Measurements from ENCODE around the gene TMEM167B. TPM values are rescaled to one million over a fixed set of nuclear protein-coding genes. Genes with fewer than 3 reads are reported as not detected.

Gene TMEM167B
- total RNA-seq, 1 experiment from 2014 or later: 15.6 TPM

DNA sequence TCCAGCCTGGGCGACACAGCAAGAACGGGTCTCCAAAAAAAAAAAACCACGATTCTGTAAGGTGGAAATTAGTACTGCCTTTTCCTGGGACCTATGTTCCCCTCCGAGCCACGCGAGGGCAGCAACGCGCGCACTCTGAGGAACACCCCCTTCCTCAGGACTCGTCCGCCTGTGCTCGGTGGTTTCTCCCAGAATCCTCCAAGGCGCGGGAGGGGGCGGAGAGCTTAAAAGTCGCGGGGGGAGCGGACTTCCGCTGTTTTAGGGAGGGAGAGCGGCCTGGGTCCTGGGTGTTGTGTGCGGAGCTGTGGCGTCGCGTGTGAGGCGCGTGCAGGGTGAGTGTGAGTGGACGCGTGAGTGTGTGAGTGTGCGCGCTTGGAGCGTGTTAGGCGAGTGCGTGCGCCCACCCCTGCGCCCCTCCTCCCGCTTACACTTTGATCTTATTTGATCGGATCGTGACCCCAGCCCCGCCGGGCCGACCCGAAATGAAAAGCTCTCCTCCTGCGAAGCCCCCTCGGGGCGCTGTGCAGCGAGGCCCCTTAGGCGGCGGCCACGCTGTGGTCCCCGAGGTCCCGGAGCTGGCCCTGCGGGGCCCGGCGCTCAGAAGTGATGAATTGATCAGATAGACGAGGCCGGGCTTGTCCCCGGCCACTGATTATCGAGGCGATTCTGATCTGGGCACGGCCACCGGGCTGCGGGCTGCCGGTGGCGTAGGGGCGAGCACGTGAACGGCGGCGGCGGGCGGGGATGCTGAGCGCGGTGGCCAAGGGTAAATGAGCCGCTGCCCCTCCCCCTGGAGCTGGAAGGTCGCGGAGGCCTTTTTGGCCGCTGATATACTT lies 9.6 kb downstream of the TMEM167B start (continued):
- TF ChIP-seq USF2 (CRISPR knock-in tag; IDR thresholded peaks at IDR 0.05): no peak
- no peak for TF ChIP-seq ATF2 (CRISPR knock-in tag; IDR thresholded peaks at IDR 0.05; ENCODE audit: borderline replicate concordance, low read depth)
- no peak for TF ChIP-seq ATF6 (CRISPR knock-in tag; IDR thresholded peaks at IDR 0.05)
- peak; percentile 95 for TF ChIP-seq ETV6 (CRISPR knock-in tag; IDR thresholded peaks at IDR 0.05)
- peak; percentile 89 for TF ChIP-seq NFATC4 (CRISPR knock-in tag; IDR thresholded peaks at IDR 0.05)
- peak; percentile 85 for TF ChIP-seq ESRRA (CRISPR knock-in tag; IDR thresholded peaks at IDR 0.05; ENCODE audit: borderline replicate concordance)
- no peak for TF ChIP-seq ATF3 (CRISPR knock-in tag; conservative IDR thresholded peaks at IDR 0.05)
- TF ChIP-seq ZNF317 (CRISPR knock-in tag; IDR thresholded peaks at IDR 0.05; ENCODE audit: borderline replicate concordance, low read depth): no peak
- peak; percentile 90 for TF ChIP-seq ZNF671 (CRISPR knock-in tag; IDR thresholded peaks at IDR 0.05)
- no peak; the same call in none of the 2 replicates for TF ChIP-seq CREB1 (CRISPR knock-in tag; IDR thresholded peaks at IDR 0.05)
- 0 out of 2 replicates have a peak, but pooled peaks have one; percentile 12 for TF ChIP-seq OVOL2 (CRISPR knock-in tag; IDR thresholded peaks at IDR 0.05; ENCODE audit: borderline replicate concordance)
- TF ChIP-seq, protein P1, sequence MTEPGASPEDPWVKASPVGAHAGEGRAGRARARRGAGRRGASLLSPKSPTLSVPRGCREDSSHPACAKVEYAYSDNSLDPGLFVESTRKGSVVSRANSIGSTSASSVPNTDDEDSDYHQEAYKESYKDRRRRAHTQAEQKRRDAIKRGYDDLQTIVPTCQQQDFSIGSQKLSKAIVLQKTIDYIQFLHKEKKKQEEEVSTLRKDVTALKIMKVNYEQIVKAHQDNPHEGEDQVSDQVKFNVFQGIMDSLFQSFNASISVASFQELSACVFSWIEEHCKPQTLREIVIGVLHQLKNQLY (CRISPR knock-in tag; IDR thresholded peaks at IDR 0.05): peak; percentile 58; the same call in 1 of the 2 replicates
- TF ChIP-seq EMX1 (CRISPR knock-in tag; IDR thresholded peaks at IDR 0.05): peak; percentile 93
- TF ChIP-seq SMAD4 (CRISPR knock-in tag; IDR thresholded peaks at IDR 0.05): no peak
- TF ChIP-seq CTCF (IDR thresholded peaks at IDR 0.05): no peak
- TF ChIP-seq, protein P2, sequence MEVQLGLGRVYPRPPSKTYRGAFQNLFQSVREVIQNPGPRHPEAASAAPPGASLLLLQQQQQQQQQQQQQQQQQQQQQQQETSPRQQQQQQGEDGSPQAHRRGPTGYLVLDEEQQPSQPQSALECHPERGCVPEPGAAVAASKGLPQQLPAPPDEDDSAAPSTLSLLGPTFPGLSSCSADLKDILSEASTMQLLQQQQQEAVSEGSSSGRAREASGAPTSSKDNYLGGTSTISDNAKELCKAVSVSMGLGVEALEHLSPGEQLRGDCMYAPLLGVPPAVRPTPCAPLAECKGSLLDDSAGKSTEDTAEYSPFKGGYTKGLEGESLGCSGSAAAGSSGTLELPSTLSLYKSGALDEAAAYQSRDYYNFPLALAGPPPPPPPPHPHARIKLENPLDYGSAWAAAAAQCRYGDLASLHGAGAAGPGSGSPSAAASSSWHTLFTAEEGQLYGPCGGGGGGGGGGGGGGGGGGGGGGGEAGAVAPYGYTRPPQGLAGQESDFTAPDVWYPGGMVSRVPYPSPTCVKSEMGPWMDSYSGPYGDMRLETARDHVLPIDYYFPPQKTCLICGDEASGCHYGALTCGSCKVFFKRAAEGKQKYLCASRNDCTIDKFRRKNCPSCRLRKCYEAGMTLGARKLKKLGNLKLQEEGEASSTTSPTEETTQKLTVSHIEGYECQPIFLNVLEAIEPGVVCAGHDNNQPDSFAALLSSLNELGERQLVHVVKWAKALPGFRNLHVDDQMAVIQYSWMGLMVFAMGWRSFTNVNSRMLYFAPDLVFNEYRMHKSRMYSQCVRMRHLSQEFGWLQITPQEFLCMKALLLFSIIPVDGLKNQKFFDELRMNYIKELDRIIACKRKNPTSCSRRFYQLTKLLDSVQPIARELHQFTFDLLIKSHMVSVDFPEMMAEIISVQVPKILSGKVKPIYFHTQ (CRISPR knock-in tag; IDR thresholded peaks at IDR 0.05): peak; percentile 68; the same call in 1 of the 2 replicates
- TF ChIP-seq KAT7 (CRISPR knock-in tag; IDR thresholded peaks at IDR 0.05; ENCODE audit: borderline replicate concordance): peak; percentile 98
- TF ChIP-seq ZNF263 (CRISPR knock-in tag; IDR thresholded peaks at IDR 0.05; ENCODE audit: low read depth): no peak
- 0 out of 2 replicates have a peak, but pooled peaks have one; percentile 28 for TF ChIP-seq ELF4 (CRISPR knock-in tag; IDR thresholded peaks at IDR 0.05; ENCODE audit: low read depth)
- TF ChIP-seq MXD4 (CRISPR knock-in tag; IDR thresholded peaks at IDR 0.05; ENCODE audit: borderline replicate concordance): no peak
- 0 out of 2 replicates have a peak, but pooled peaks have one; percentile 26 for TF ChIP-seq AFF4 (CRISPR knock-in tag; IDR thresholded peaks at IDR 0.05; ENCODE audit: borderline replicate concordance)
- no peak for TF ChIP-seq NR1H2 (CRISPR knock-in tag; IDR thresholded peaks at IDR 0.05)
